ENCODE data around the gene TF.

Gene TF

GRCh38 chr3:133745981-133746711 lies at the start of gene TF:
Gene TF (plus strand): TSS chr3:133746393. CDS start chr3:133746441, 48 bp downstream.
- DNase-seq (ENCODE audit: low read depth) = peak; percentile 13
- no peak within 1 kb of the TSS for H3K4me3 ChIP-seq (ENCODE audit: low read depth, low read length)
- TF ChIP-seq CTCF (conservative IDR thresholded peaks at IDR 0.05; ENCODE audit: low read depth, low read length) = no peak

DNA sequence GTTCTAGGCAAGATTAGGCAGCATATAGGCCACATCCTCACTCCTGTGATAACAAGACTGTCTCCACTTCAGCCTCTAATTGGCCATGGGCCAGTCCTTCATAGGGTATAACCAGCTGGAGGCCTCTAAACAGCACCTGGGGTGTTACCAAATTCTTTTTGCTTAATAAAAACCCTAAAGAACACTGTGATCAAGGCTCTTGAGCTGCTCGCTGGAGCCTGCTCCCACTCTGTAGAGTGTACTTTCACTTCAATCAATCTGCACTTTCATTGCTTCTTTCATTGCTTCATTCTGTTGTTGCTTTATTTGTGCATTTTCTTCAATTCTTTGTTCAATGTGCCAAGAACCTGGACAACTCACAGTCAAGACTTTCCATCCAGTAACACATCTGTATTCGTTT lies 48.2 kb upstream of the TF start:
- no peak overlapping the region for H3K4me3 ChIP-seq (ENCODE audit: low read depth, low read length)
- TF ChIP-seq CTCF (conservative IDR thresholded peaks at IDR 0.05; ENCODE audit: low read depth, low read length) = no peak
- DNase-seq (ENCODE audit: low read depth) = no peak

- DNase-seq (ENCODE audit: low read depth) = no peak
- no peak overlapping the region for H3K4me3 ChIP-seq (ENCODE audit: low read depth, low read length)
- TF ChIP-seq CTCF (conservative IDR thresholded peaks at IDR 0.05; ENCODE audit: low read depth, low read length) = no peak
Observed at GRCh38 chr3:133699467-133699866, 46.7 kb upstream of the TF start.

- no peak for TF ChIP-seq CTCF (conservative IDR thresholded peaks at IDR 0.05; ENCODE audit: low read depth, low read length)
- no peak overlapping the region for H3K4me3 ChIP-seq (ENCODE audit: low read depth, low read length)
- DNase-seq (ENCODE audit: low read depth) = no peak
Observed at GRCh38 chr3:133699903-133700302, 46.3 kb upstream of the TF start.

GRCh38 chr3:133700351-133700750 lies 45.8 kb upstream of the TF start:
- no peak for DNase-seq (ENCODE audit: low read depth)
- H3K4me3 ChIP-seq (ENCODE audit: low read depth, low read length) = no peak overlapping the region
- no peak for TF ChIP-seq CTCF (conservative IDR thresholded peaks at IDR 0.05; ENCODE audit: low read depth, low read length)

DNA sequence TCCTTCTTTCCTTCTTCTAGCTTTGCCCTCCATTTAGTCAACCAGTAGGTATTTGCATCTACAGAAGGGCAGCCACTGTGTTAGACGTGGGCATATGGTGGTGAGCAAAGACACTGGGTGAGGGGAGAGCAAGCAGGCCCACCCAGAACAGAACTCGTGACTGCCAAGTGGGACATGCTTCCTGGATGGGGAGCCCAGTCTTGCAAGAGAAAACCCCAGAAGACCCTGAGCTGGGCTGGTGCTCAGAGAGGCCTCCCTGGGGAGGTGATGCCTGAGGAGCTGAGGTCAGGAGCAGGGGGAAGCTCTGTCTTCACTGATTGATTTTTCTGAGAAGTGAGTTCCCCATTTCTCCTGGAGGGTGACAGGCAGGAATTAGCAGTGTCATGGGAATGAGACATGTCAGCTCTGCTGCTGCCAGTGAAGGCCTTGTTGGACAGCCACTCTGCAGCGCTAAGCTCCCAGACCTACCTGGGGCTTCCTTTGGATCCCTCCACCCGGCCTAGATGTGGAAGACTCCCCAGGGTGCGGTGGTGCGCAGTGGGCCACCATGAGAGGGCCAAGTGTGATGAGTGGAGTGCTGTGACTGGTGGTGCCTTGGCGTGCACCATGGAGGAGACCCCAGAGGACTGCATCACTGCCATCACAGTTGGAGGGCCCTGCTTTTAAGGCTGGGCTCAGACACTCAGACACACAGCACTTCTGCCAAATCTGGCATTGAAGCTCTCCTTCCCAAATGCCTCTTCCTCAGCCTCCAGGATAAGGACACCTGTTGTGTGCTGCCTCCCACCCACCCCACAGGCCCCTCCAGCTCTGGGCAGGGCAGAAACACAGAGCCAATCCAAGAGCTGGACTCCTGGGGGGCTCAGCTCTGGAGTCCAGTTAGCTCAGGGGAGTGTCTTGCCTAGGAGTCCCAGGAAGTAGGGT lies 44.5 kb upstream of the TF start:
- H3K4me3 ChIP-seq (ENCODE audit: low read depth, low read length) = no peak overlapping the region
- no peak for TF ChIP-seq CTCF (conservative IDR thresholded peaks at IDR 0.05; ENCODE audit: low read depth, low read length)
- DNase-seq (ENCODE audit: low read depth) = no peak
